Measurements from ENCODE around the gene GATAD2A. TPM values are rescaled to one million over a fixed set of nuclear protein-coding genes. Genes with fewer than 3 reads are reported as not detected.
"Not testable (repeated sequence)": the region's sequence is repeated elsewhere in the genome, so short reads cannot be mapped to it uniquely, and the experiment has no call there.

Gene GATAD2A
- polyA plus RNA-seq, 1 experiment, result 22.0 TPM

DNA sequence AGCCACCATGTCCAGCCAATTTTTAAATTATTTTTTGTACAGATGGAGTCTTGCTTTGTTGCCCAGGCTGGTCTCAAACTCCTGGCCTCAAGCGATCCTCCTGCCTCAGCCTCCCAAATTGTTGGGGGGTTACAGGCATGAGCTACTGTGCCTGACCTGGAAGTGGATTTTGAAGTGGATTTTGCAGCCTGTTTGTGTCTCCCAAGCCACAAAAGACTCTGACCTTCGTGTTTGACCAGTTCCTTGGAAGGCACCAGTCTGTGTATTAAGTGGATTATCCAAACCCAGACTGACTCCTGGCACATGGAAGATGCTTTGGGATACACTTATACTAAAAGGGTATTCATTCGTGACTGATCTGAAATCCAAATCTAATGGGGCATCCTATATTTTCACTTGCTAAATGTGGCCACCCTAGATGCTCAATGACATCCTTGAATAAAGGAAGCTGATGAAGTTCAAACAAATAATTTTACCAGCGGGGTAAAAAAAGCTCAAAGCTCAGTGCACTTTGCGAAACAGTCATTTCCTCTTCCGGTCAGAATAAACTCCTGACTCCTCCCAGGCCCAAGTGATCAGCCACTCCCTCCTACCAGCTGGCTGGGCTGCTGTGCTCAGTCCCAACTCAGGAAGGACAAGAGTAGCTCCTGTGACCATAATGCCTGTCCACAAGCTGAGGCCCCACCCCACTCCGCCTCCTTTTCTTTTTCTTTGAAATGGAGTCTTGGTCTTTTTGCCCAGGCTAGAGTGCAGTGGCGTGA is 32.6 kb upstream of the GATAD2A start:
- CTCF ChIA-PET, result interaction anchor here (0.9 kb wide), 1 partner anchor 11 kb away, joined by 3 read pairs; no protein-coding TSS in a partner anchor
- TF ChIP-seq, protein P1, sequence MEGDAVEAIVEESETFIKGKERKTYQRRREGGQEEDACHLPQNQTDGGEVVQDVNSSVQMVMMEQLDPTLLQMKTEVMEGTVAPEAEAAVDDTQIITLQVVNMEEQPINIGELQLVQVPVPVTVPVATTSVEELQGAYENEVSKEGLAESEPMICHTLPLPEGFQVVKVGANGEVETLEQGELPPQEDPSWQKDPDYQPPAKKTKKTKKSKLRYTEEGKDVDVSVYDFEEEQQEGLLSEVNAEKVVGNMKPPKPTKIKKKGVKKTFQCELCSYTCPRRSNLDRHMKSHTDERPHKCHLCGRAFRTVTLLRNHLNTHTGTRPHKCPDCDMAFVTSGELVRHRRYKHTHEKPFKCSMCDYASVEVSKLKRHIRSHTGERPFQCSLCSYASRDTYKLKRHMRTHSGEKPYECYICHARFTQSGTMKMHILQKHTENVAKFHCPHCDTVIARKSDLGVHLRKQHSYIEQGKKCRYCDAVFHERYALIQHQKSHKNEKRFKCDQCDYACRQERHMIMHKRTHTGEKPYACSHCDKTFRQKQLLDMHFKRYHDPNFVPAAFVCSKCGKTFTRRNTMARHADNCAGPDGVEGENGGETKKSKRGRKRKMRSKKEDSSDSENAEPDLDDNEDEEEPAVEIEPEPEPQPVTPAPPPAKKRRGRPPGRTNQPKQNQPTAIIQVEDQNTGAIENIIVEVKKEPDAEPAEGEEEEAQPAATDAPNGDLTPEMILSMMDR (IDR thresholded peaks at IDR 0.05; ENCODE audit: low read depth, low read length), result no peak

DNA sequence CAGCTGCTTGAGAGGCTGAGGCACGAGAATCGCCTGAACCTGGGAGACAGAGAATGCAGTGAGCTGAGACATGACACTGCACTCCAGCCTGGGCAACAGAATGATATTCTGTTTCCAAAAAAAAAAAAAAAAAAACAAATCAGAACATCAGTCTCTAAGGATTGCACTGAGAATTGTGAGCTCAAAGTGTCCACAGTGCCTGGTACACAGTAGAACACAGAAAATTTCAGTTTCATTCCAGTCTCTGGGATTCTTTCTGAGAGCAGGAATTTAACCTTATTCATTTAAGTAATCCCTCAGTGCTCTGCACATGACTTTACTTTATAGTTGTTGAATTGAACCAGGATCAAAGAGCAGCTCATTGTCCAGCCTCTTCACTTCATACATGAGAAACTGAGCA is 25.9 kb upstream of the GATAD2A start:
- no peak overlapping the region for H3K4me3 ChIP-seq (ENCODE audit: low read depth, low read length)
- DNase-seq (ENCODE audit: low read depth, low spot score), result no peak
- TF ChIP-seq, protein P1 (IDR thresholded peaks at IDR 0.05; ENCODE audit: low read depth, low read length), result no peak
- POLR2A ChIA-PET, result no interaction called here
- H3K27me3 ChIP-seq (ENCODE audit: control insufficient read depth, insufficient read depth, low read length), result no peaks in the 10 kb centered on the region
- CTCF ChIA-PET, result interaction anchor here (1.5 to 1.8 kb wide), 2 partner anchors 13 to 111 kb away, joined by 3 to 7 read pairs; no protein-coding TSS in a partner anchor
- no peak overlapping the region for H3K27ac ChIP-seq (ENCODE audit: low read depth, low read length)
- H3K9me3 ChIP-seq (ENCODE audit: control insufficient read depth, insufficient read depth, low read length), result no peaks in the 10 kb centered on the region; the same call in 1 of the 2 replicates

More for the DNA sequence above, 32.6 kb upstream of the GATAD2A start:
- POLR2A ChIA-PET, result interaction anchor here (0.5 kb wide), 1 partner anchor 13 kb away, joined by 3 read pairs; no protein-coding TSS in a partner anchor
- DNase-seq (ENCODE audit: low read depth, low spot score), result no peak
- Histone ChIP-seq H3K9me3 (ENCODE audit: control insufficient read depth, insufficient read depth, low read length) (no peaks in the 10 kb centered on the region), H3K4me3 (ENCODE audit: low read depth, low read length) (no peak overlapping the region), H3K27ac (ENCODE audit: low read depth, low read length) (no peak overlapping the region), H3K27me3 (ENCODE audit: control insufficient read depth, insufficient read depth, low read length) (no peaks in the 10 kb centered on the region)

DNA sequence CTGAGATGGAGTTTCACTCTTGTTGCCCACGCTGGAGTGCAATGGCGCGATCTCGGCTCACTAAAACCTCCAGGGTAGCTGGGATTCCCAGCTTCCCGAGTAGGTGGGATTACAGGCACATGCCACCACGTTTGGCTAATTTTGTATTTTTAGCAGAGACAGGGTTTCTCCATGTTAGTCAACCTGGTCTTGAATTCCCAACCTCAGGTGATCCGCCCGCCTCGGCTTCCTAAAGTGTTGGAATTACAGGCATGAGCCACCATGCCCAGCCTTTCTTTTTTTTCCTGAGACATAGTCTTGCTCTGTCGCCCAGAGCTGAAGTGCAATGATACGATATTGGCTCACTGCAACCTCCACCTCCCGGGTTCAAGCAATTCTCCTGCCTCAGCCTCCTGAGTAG is 25.2 kb upstream of the GATAD2A start:
- POLR2A ChIA-PET; DNase-seq (ENCODE audit: low read depth, low spot score); H3K27ac ChIP-seq (ENCODE audit: low read depth, low read length); H3K27me3 ChIP-seq (ENCODE audit: control insufficient read depth, insufficient read depth, low read length); H3K9me3 ChIP-seq (ENCODE audit: control insufficient read depth, insufficient read depth, low read length); H3K4me3 ChIP-seq (ENCODE audit: low read depth, low read length): not testable (repeated sequence)
- CTCF ChIA-PET, result interaction anchor here (1.5 to 1.8 kb wide), 2 partner anchors 14 to 110 kb away, joined by 3 to 7 read pairs; no protein-coding TSS in a partner anchor

DNA sequence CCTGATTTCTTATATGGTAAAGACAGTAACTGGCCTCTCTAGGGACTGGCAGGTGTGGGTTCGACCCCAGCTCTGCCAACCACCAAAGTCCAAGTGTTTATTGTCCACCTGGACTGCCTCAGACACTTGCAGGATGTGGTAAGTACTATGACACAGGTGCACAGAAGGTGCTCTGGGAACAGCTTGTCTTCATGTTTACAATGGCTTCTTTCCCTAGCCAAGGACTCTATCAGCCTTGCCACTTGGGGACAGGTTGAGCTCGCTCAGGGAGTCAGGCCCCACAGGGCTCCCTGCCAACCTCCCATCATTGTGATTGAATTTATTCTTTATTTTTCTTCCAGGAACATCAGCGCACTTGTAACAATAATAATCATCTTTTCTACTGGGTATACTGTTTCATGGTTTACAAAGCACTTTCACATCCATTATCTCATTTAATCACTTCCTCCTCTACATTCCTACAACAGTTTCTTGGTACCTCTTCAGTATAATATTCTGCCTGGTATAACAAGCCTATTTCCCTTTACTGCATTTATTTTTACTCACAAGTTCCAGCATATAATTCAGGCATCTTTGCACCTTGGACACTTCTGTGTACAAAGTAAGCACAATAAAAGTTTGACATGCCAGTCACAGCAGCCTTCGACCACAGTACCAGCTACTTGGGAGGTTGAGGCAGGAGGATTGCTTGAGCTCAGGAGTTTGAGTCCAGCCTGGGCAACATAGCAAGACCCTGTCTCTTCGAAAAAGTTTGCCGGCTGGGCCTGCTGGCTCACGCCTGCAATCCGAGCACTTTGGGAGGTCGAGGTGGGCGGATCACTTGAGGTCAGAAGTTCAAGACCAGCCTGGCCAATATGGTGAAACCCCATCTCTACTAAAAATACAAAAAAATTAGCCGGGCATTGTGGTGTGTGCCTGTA is 24.2 kb upstream of the GATAD2A start:
- no peaks in the 10 kb centered on the region for H3K27me3 ChIP-seq (ENCODE audit: control insufficient read depth, insufficient read depth, low read length)
- CTCF ChIA-PET, result interaction anchor here (0.7 to 1.5 kb wide), 3 partner anchors 15 to 111 kb away, joined by 3 to 5 read pairs (median 3); no protein-coding TSS in a partner anchor
- no peak overlapping the region for H3K4me3 ChIP-seq (ENCODE audit: low read depth, low read length)
- no peaks in the 10 kb centered on the region; the same call in 1 of the 2 replicates for H3K9me3 ChIP-seq (ENCODE audit: control insufficient read depth, insufficient read depth, low read length)
- POLR2A ChIA-PET, result no interaction called here
- no peak for DNase-seq (ENCODE audit: low read depth, low spot score)
- H3K27ac ChIP-seq (ENCODE audit: low read depth, low read length), result no peak overlapping the region
- TF ChIP-seq, protein P1 (IDR thresholded peaks at IDR 0.05; ENCODE audit: low read depth, low read length), result no peak

DNA sequence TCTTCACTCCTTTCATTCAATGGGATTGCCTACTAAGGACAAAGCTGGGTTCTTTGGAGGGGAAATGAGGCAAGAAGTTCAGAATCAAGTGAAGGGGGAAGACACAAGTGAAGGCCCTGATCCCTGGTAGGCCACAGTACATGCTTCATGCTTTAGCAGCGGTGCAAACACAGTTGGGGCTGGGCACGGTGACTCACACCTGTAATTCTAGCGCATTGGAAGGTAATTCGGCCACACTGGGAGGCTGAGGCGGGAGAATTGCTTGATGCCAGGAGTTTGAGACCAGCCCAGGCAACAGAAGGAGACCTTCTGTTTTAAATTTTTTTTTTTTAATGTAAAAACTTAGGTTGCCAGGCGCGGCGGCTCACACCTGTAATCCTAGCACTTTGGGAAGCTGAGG is 23.4 kb upstream of the GATAD2A start:
- DNase-seq (ENCODE audit: low read depth, low spot score), result no peak
- TF ChIP-seq, protein P1 (IDR thresholded peaks at IDR 0.05; ENCODE audit: low read depth, low read length), result no peak
- H3K9me3 ChIP-seq (ENCODE audit: control insufficient read depth, insufficient read depth, low read length), result no peaks in the 10 kb centered on the region; the same call in 1 of the 2 replicates
- H3K27me3 ChIP-seq (ENCODE audit: control insufficient read depth, insufficient read depth, low read length), result no peaks in the 10 kb centered on the region
- CTCF ChIA-PET, result interaction anchor here (0.7 kb wide), 1 partner anchor 111 kb away, joined by 3 read pairs; no protein-coding TSS in a partner anchor
- no peak overlapping the region for H3K4me3 ChIP-seq (ENCODE audit: low read depth, low read length)
- POLR2A ChIA-PET, result no interaction called here
- no peak overlapping the region for H3K27ac ChIP-seq (ENCODE audit: low read depth, low read length)

Measured in AG04450 (cell line).